Immature natural killer cell (primary cell): ENCODE data around the gene MACROD2. TPM values are rescaled to one million over a fixed set of nuclear protein-coding genes. Genes with fewer than 3 reads are reported as not detected.
"Not testable (repeated sequence)": the region's sequence is repeated elsewhere in the genome, so short reads cannot be mapped to it uniquely, and the experiment has no call there.

Experiments
- DNase-seq, 3 donors: peaks; one replicate each; pipeline ENCODE4 v3.0.0; 2022; ENCODE audit warnings: mixed read lengths in 1 of 3
- H3K27ac Mint-ChIP-seq, 6 donors: one replicate each; pipeline ENCODE4 v1.8.0; 2020; ENCODE audit warnings: mixed read lengths in 6 of 6, mild to moderate bottlenecking in 5 of 6, inconsistent platforms in 4 of 6, moderate library complexity in 3 of 6
- H3K27me3 Mint-ChIP-seq, 3 donors: one replicate each; pipeline ENCODE4 v1.8.0; 2020 to 2021; ENCODE audit warnings: low read depth in 3 of 3, mild to moderate bottlenecking in 3 of 3, mixed read lengths in 3 of 3, moderate library complexity in 3 of 3, inconsistent platforms in 1 of 3
- H3K36me3 Mint-ChIP-seq, 3 donors: one replicate each; pipeline ENCODE4 v1.8.0; 2020; ENCODE audit warnings: mixed read lengths in 3 of 3, inconsistent platforms in 2 of 3, mild to moderate bottlenecking in 2 of 3
- H3K4me1 Mint-ChIP-seq, 2 donors: one replicate each; pipeline ENCODE4 v1.8.0; 2020; ENCODE audit warnings: inconsistent platforms in 2 of 2, mild to moderate bottlenecking in 2 of 2, mixed read lengths in 2 of 2, moderate library complexity in 1 of 2
- H3K4me3 Mint-ChIP-seq, 5 donors: one replicate each; pipeline ENCODE4 v1.8.0; 2020; ENCODE audit warnings: mild to moderate bottlenecking in 5 of 5, mixed read lengths in 5 of 5, inconsistent platforms in 3 of 5, moderate library complexity in 3 of 5
- H3K9me3 Mint-ChIP-seq, 6 donors: one replicate each; pipeline ENCODE4 v1.8.0; 2020; ENCODE audit warnings: mild to moderate bottlenecking in 6 of 6, mixed read lengths in 6 of 6, inconsistent platforms in 4 of 6, moderate library complexity in 3 of 6
- polyA plus RNA-seq, 3 donors: library from polyadenylated mRNA; unstranded; fragments of 300-500 nt; fragmentation: Illumina TruSeq; gene quantifications; one replicate each; pipeline ENCODE4 v1.2.3, GENCODE V29; 2021

MACROD2 gene
- polyA plus RNA-seq, 3 donors from 2014 or later, result not detected

GRCh38 chr20:14270751-14271150 lies 275.4 kb downstream of the MACROD2 start:
- not testable (repeated sequence) for DNase-seq, H3K27ac Mint-ChIP-seq, H3K27me3 Mint-ChIP-seq, H3K4me1 Mint-ChIP-seq, H3K4me3 Mint-ChIP-seq, H3K36me3 Mint-ChIP-seq
- H3K9me3 Mint-ChIP-seq, result peaks cover 2 to 20% (median 7%) of the 10 kb centered on the region in 6 donors

DNA sequence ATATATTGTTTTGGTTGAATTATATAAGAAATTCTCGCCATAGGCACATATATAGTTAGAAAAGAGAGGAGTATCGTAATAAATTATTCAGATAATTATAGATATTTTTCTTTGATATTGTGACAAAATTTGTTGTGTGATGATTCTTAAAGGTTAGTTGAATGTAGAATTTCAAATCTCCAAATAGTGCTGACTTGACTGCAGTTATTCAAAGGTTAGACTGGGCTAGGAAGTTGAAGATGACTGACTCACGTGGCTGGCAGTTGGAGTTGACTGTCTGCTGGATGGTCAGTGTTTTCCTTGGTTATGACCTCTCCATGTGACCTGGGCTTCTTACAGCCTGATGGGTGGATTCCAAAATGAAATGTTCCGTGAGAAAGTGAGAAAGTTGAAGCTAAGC lies 286.8 kb downstream of the MACROD2 start:
- Mint-ChIP-seq H3K9me3 (peaks cover 0 to 30% (median 9%) of the 10 kb centered on the region in 6 donors), H3K27me3 (peaks cover 0 to 3% (median 0%) of the 10 kb centered on the region in 3 donors), H3K36me3 (no peaks in the 10 kb centered on the region), H3K4me1 (no peaks in the 10 kb centered on the region), H3K4me3 (no peak overlapping the region), H3K27ac (no peak overlapping the region)
- DNase-seq, result no peak

DNA sequence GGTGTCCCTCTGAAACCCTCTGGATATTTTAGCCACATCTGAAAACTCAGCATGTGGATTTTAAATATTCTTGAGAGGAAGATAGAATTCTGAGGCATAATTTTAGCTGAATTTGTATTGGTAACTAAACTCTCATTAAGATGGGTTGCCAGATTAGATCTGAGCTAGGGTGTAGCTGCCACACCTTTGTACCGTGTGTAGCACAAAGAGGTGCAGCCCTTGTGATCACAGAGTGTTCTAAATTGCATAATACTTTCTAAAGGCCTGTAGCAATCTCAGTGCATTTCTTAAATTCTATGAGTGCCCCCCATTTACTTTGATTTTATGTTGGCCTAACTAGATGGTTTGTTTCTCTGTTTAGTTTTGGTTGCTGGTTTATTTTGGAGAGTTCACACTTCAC lies 289.1 kb downstream of the MACROD2 start:
- H3K4me1 Mint-ChIP-seq, result no peaks in the 10 kb centered on the region

GRCh38 chr20:14288341-14289330 lies 293.3 kb downstream of the MACROD2 start:
- no peak overlapping the region for H3K27ac Mint-ChIP-seq

More for the DNA sequence above, 289.1 kb downstream of the MACROD2 start:
- Mint-ChIP-seq H3K27ac (no peak overlapping the region), H3K27me3 (no peaks in the 10 kb centered on the region), H3K36me3 (no peaks in the 10 kb centered on the region), H3K9me3 (peaks cover 0 to 36% (median 9%) of the 10 kb centered on the region in 6 donors), H3K4me3 (no peak overlapping the region)
- DNase-seq, result no peak

DNA sequence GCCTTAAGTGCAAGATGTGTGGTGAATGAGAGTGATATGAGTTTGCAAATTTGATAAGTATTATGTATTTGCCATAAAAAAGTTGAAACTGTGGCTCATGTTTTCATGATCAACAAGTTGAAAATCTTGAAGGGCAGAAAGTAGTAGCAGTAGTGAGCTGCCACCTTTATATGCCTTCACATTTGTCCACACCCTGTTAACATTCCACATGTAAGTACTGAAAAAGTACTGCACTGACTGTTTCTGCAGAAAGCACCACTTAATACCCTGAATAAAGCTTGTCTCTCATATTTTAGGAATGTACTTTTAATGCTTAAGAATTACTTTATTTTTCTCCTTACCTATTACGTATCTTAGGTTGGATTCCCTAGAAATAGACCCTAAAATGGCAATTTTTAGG lies 296.2 kb downstream of the MACROD2 start:
- Mint-ChIP-seq H3K4me1 (no peaks in the 10 kb centered on the region), H3K36me3 (no peaks in the 10 kb centered on the region), H3K27ac (no peak overlapping the region), H3K4me3 (no peak overlapping the region), H3K9me3 (peaks cover 3 to 53% (median 17%) of the 10 kb centered on the region in 6 donors), H3K27me3 (peaks cover 0 to 1% (median 0%) of the 10 kb centered on the region in 3 donors)
- no peak for DNase-seq

More at GRCh38 chr20:14288341-14289330, 293.3 kb downstream of the MACROD2 start:
- DNase-seq, result no peak
- Mint-ChIP-seq H3K4me1 (no peaks in the 10 kb centered on the region), H3K9me3 (peaks cover 3 to 46% (median 16%) of the 10 kb centered on the region in 6 donors), H3K36me3 (no peaks in the 10 kb centered on the region), H3K4me3 (no peak overlapping the region), H3K27me3 (peaks cover 0 to 1% (median 0%) of the 10 kb centered on the region in 3 donors)

DNA sequence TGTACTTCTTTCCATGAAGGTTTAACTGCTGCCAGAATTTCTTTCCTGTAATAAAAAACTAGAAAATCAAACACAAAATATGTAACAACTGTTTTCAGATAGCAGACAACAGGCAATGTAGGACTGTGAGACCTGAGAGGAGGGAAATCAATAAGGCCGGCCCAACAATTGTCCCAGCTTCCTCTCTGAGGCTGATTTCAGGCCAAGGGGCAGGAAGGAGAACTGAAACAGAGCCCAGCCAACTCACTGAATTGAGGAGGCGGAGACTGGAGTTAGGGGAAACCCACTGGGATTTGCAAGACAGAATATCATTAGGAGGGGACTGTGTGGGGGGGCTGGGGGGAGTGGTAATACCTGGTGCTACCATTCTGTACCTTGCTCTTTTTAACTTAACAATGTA lies 299.9 kb downstream of the MACROD2 start:
- Mint-ChIP-seq H3K9me3 (peaks cover 5 to 51% (median 15%) of the 10 kb centered on the region in 6 donors), H3K27me3 (peaks cover 0 to 1% (median 0%) of the 10 kb centered on the region in 3 donors)

DNA sequence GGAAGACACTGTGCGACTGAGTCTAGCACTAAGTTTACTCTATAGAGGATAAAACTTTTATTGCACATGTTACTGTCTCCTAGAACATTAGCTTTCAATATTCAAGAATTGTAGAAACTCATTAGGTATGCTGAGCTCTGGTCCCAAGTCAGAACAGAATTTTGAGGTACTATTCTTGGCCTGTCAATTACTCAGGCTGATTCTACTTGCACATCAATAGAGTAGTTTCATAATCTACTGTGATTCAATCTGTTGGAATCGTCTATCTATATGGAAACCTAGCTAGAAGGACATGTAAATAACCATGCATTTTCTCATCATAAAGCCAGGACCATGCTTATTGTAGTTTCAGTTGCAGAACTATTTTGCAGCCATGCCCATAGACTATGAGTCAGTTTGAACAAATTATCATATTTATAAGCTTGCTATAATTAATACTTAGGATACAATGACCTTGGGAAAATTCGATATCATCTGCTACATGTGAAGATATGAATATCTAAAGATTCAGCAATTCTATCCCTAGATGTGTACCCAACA lies 300.5 kb downstream of the MACROD2 start:
- no peak for DNase-seq
- H3K27ac Mint-ChIP-seq, result no peak overlapping the region
- peaks cover 0 to 1% (median 0%) of the 10 kb centered on the region in 3 donors for H3K27me3 Mint-ChIP-seq
- peaks cover 7 to 54% (median 13%) of the 10 kb centered on the region in 6 donors for H3K9me3 Mint-ChIP-seq
- no peak overlapping the region for H3K4me3 Mint-ChIP-seq
- no peaks in the 10 kb centered on the region for H3K36me3 Mint-ChIP-seq
- H3K4me1 Mint-ChIP-seq, result no peaks in the 10 kb centered on the region

More for the DNA sequence above, 299.9 kb downstream of the MACROD2 start:
- no peaks in the 10 kb centered on the region for H3K4me1 Mint-ChIP-seq
- no peak overlapping the region for H3K4me3 Mint-ChIP-seq
- no peak overlapping the region for H3K27ac Mint-ChIP-seq
- no peaks in the 10 kb centered on the region for H3K36me3 Mint-ChIP-seq
- no peak for DNase-seq

DNA sequence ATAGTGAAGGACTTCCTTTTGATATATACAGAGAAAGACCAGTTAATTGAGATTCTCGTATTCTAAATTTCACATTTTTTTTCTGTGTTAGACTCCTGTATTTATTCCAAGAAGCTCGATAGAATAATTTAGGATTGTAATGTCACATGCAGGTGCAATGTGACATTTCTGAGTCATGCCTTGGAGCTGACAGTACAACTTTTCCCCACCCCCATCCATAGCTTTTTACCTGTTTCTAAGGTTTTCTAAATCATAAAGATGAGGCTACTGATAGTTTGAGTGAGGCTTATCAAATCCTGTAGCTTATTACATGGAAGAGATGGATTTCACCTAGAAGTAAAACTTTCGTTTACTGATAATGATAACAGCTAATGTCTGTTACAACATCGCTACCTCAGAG lies 304.5 kb downstream of the MACROD2 start:
- no peak overlapping the region for H3K4me3 Mint-ChIP-seq
- DNase-seq, result no peak
- H3K27ac Mint-ChIP-seq, result no peak overlapping the region
- H3K27me3 Mint-ChIP-seq, result peaks cover 0 to 2% (median 0%) of the 10 kb centered on the region in 3 donors
- H3K36me3 Mint-ChIP-seq, result no peaks in the 10 kb centered on the region
- H3K4me1 Mint-ChIP-seq, result no peaks in the 10 kb centered on the region
- H3K9me3 Mint-ChIP-seq, result peaks cover 5 to 52% (median 16%) of the 10 kb centered on the region in 6 donors

- Mint-ChIP-seq H3K36me3 (no peaks in the 10 kb centered on the region), H3K9me3 (peaks cover 13 to 50% (median 21%) of the 10 kb centered on the region in 6 donors), H3K27ac (no peak overlapping the region), H3K4me1 (no peaks in the 10 kb centered on the region), H3K4me3 (no peak overlapping the region), H3K27me3 (peaks cover 0 to 2% (median 0%) of the 10 kb centered on the region in 3 donors)
- no peak for DNase-seq
These were observed 307.8 kb downstream of the MACROD2 start for GRCh38 chr20:14303106-14303505.

DNA sequence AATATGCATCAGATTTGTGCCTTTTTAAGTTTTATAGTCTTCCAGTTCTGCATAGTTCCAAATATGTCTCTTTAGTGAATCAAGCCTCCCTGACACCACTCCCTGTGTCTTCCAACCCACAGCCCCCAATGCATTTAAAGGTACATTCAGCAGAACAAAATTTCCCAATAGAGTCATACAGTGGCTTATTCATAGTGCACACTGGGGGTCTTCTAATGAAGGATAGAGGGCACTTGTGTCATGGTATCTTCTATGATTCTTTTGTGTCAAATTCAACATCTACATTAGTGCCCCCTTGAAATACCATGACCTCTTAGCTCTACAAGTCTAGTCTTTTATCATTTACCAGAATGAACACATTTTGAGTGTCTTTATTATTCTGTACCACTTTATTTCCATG lies 308.3 kb downstream of the MACROD2 start:
- no peak overlapping the region for H3K27ac Mint-ChIP-seq
- H3K36me3 Mint-ChIP-seq, result peaks cover 0 to 3% (median 0%) of the 10 kb centered on the region in 3 donors
- peaks cover 0 to 2% (median 0%) of the 10 kb centered on the region in 3 donors for H3K27me3 Mint-ChIP-seq
- no peak for DNase-seq
- H3K4me3 Mint-ChIP-seq, result no peak overlapping the region
- H3K4me1 Mint-ChIP-seq, result no peaks in the 10 kb centered on the region
- peaks cover 11 to 52% (median 21%) of the 10 kb centered on the region in 6 donors for H3K9me3 Mint-ChIP-seq

GRCh38 chr20:14304472-14304871 lies 309.2 kb downstream of the MACROD2 start:
- Mint-ChIP-seq H3K27me3 (peaks cover 0 to 2% (median 0%) of the 10 kb centered on the region in 3 donors), H3K4me3 (no peak overlapping the region), H3K36me3 (peaks cover 0 to 3% (median 0%) of the 10 kb centered on the region in 3 donors), H3K4me1 (no peaks in the 10 kb centered on the region), H3K9me3 (peaks cover 10 to 52% (median 21%) of the 10 kb centered on the region in 6 donors), H3K27ac (no peak overlapping the region)
- no peak for DNase-seq

DNA sequence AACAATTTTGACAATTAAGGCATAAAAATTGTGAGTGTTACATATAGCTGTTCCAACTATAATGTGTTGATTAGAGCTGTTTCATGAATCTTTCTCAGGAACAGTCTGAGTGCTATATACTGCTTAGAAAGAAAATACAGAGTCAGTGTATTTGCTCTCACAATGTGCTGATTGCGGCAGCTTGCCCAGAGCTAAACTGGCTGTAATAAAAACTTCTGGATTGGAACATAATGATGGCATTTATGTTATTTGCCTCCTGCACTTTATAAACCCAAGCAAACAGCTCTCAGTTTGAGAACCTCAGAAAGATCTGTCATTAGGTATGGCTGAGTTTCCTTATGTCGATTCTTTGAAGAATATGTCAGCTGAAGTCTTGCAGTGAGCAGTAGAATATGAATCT lies 312.6 kb downstream of the MACROD2 start:
- Mint-ChIP-seq H3K4me1 (no peaks in the 10 kb centered on the region), H3K27me3 (peaks cover 0 to 2% (median 0%) of the 10 kb centered on the region in 3 donors), H3K9me3 (peaks cover 8 to 51% (median 22%) of the 10 kb centered on the region in 6 donors), H3K36me3 (peaks cover 0 to 3% (median 0%) of the 10 kb centered on the region in 3 donors), H3K4me3 (no peak overlapping the region), H3K27ac (no peak overlapping the region)
- DNase-seq, result no peak

GRCh38 chr20:14310977-14311627 lies 315.8 kb downstream of the MACROD2 start:
- Mint-ChIP-seq H3K9me3 (peaks cover 8 to 36% (median 9%) of the 10 kb centered on the region in 6 donors), H3K4me3 (no peak overlapping the region), H3K36me3 (peaks cover 0 to 3% (median 0%) of the 10 kb centered on the region in 3 donors), H3K27me3 (no peaks in the 10 kb centered on the region), H3K4me1 (no peaks in the 10 kb centered on the region), H3K27ac (no peak overlapping the region)
- DNase-seq, result no peak
